Measurements from ENCODE around the gene TLN1.

DNA sequence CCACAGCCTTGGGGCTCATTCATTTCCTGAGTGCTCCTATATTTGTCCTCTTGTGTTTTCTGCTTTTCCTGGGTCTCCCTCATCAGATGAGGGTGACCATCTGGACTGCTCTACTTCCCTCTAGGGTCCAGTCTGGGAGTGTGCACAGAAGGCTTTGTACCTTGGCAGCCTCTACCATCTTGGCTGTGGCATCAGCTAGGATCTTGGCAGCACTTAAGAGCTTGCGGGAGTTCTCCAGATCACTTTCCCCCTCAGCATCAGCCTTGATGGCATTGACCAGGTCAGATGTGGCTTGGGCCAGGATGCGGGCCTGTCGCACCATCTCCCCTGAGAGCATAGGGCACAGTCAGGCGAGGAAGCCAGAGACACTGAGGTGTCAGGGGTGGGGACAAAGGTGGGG is 15.8 kb downstream of the TLN1 start:
- TF ChIP-seq, protein P1, sequence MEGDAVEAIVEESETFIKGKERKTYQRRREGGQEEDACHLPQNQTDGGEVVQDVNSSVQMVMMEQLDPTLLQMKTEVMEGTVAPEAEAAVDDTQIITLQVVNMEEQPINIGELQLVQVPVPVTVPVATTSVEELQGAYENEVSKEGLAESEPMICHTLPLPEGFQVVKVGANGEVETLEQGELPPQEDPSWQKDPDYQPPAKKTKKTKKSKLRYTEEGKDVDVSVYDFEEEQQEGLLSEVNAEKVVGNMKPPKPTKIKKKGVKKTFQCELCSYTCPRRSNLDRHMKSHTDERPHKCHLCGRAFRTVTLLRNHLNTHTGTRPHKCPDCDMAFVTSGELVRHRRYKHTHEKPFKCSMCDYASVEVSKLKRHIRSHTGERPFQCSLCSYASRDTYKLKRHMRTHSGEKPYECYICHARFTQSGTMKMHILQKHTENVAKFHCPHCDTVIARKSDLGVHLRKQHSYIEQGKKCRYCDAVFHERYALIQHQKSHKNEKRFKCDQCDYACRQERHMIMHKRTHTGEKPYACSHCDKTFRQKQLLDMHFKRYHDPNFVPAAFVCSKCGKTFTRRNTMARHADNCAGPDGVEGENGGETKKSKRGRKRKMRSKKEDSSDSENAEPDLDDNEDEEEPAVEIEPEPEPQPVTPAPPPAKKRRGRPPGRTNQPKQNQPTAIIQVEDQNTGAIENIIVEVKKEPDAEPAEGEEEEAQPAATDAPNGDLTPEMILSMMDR (IDR thresholded peaks at IDR 0.05): no peak
- TF ChIP-seq ZFX (IDR thresholded peaks at IDR 0.05; ENCODE audit: borderline replicate concordance): no peak

Measured in 22Rv1 (cell line).